GM12878 (cell line): ENCODE results near the gene TIMM8A.

Source experiments
- CBX3 ChIP-seq: fragments of 200-600 bp; sonication (generic); IDR thresholded peaks from 2 replicates; pipeline ENCODE4 v1.6.1; 2016; ENCODE audit warnings: low read depth, borderline replicate concordance
- CEBPB ChIP-seq, 2 experiments: fragments of 150-350 bp in 1 of 2; IDR thresholded peaks; 2 replicates each; pipeline ENCODE4 v1.6.1; 2012 to 2014; ENCODE audit warnings: low read depth in 2 of 2, low read length in 2 of 2, borderline replicate concordance in 1 of 2, inconsistent platforms in 1 of 2
- HDAC2 ChIP-seq: fragments of 200-600 bp; sonication (generic); IDR thresholded peaks from 2 replicates; pipeline ENCODE4 v1.6.1; 2017
- PBX3 ChIP-seq: IDR thresholded peaks from 2 replicates; pipeline ENCODE4 v1.6.1; 2011; ENCODE audit warnings: mild to moderate bottlenecking, low read depth, low read length, moderate library complexity; ENCODE audit not compliant: insufficient replicate concordance
- STAT3 ChIP-seq: IDR thresholded peaks from 2 replicates; pipeline ENCODE4 v1.6.1; 2011; ENCODE audit warnings: low read depth, low read length, improper control_type of control experiment
- USF1 ChIP-seq: IDR thresholded peaks from 2 replicates; pipeline ENCODE4 v1.6.1; 2011; ENCODE audit warnings: borderline replicate concordance, low read depth, mild to moderate bottlenecking, moderate library complexity, mixed read lengths, low read length; ENCODE audit not compliant: insufficient read depth; ENCODE audit errors: extremely low read length
- TF ChIP-seq, protein P1 (sequence below): IDR thresholded peaks from 2 replicates; pipeline ENCODE4 v1.6.1; 2011; ENCODE audit warnings: low read depth, mild to moderate bottlenecking, low read length, moderate library complexity, borderline replicate concordance; ENCODE audit errors: extremely low read depth

- TF ChIP-seq CEBPB (IDR thresholded peaks at IDR 0.05; ENCODE audit: borderline replicate concordance in 1 of 2, low read depth in 2 of 2, low read length in 2 of 2) (no peak), STAT3 (no peak), PBX3 (no peak), CBX3 (no peak), USF1 (no peak), HDAC2 (no peak)
- TF ChIP-seq, protein P1, sequence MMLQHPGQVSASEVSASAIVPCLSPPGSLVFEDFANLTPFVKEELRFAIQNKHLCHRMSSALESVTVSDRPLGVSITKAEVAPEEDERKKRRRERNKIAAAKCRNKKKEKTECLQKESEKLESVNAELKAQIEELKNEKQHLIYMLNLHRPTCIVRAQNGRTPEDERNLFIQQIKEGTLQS, result no peak
Observed at GRCh38 chrX:101385795-101386541, 37.4 kb upstream of the TIMM8A start, which contains the start of gene BTK.
